Cardiac fibroblast (primary cell): ENCODE results near the gene STXBP6.
A peak's percentile ranks its signal among the peaks of the same experiment; 100 is the strongest.

Experiments
- DNase-seq, 2 donors: peaks; one replicate each; pipeline versions ENCODE4 v3.0.0 to v3.0.0-alpha.2; 2010; ENCODE audit warnings: low read depth in 2 of 2
- H3K4me3 ChIP-seq, 2 donors: replicated peaks in 1 of 2; 1 replicate in 1 of 2; 2 replicates in 1 of 2; pipeline ENCODE4 v1.5.1; 2011; ENCODE audit warnings: low read depth in 2 of 2, low read length in 2 of 2, mild to moderate bottlenecking in 2 of 2, moderate library complexity in 1 of 2
- CTCF ChIP-seq: IDR thresholded peaks from one replicate; pipeline ENCODE4 v1.5.1; 2011; ENCODE audit warnings: low read depth, mild to moderate bottlenecking, low read length, inconsistent platforms

The STXBP6 gene

GRCh38 chr14:25049568-25050268 is at the start of gene STXBP6:
TSS of gene STXBP6 (minus strand) at chr14:25050147. CDS start at chr14:24974818, 75,329 bp downstream.
- no peak for TF ChIP-seq CTCF
- H3K4me3 ChIP-seq = peak within 1 kb of the TSS; percentile 55 to 58
- peak; percentile 52 to 72 for DNase-seq

GRCh38 chr14:25097120-25097519 is 47.2 kb upstream of the STXBP6 start:
- TF ChIP-seq CTCF = no peak
- DNase-seq = no peak
- H3K4me3 ChIP-seq = no peak overlapping the region

DNA sequence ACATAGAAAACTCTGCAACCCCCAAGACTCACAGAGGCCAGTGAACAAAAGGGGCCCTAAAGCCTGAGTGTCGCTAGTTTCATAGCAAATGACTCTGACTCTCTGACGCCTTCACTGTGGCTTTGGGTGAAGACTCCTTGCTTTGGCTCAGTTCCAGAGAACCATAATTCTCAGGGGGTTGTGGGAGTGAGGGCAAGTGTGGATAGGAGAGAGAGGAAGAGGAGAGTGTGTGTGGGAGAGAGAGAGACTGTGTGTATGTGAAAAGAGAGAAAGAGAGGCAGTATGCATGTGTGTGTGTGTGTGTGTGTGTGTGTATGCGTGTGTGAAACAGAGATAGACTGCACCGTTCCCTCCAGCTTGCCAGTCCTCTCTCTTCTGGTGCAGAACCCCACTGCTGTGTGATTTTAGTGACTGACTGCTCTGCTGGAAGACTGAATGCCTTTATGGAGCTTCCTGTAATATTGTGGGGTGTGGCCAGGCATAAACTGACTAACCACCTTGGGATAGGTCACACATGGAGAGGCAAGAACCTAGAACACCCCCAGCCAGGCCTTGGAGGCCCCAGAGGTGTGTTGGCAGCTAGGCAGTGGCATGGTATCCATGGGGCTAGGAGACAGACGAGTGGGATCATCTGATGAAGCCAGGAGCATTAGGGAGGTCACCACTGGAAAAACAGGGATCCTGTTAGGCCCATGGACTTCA is 45.9 kb upstream of the STXBP6 start:
- no peak for TF ChIP-seq CTCF
- no peak overlapping the region for H3K4me3 ChIP-seq
- peak in 1 of 2 donors; percentile 22 for DNase-seq

- TF ChIP-seq CTCF = no peak
- no peak for DNase-seq
- no peak overlapping the region for H3K4me3 ChIP-seq
Observed at GRCh38 chr14:25094171-25094907, 44.4 kb upstream of the STXBP6 start.

DNA sequence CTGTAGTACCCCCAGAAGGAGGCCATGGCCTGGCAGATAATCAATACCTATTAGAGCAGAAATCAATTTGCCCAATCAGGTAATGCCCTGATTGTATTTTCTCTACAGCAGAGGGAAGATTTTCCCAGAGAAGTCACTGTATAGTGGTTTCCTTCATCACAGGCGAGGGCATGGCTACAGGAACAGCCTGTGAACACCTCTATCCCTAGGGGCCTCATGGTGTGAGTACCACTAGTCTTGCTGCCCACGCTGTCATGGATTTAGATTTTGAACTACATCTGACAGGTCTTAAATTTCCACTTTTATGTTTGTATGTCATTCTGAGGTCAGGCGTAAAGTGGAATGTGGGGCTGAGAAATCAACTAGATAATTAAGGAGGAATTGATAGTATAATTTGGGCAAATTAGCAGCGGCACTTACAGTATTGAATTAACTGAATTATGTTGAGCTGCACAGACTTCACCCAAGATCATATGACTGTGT is 42.4 kb upstream of the STXBP6 start:
- no peak for DNase-seq
- H3K4me3 ChIP-seq = no peak overlapping the region
- no peak for TF ChIP-seq CTCF

- no peak for TF ChIP-seq CTCF
- H3K4me3 ChIP-seq = no peak overlapping the region
- peak; percentile 57 to 58 for DNase-seq
Observed at GRCh38 chr14:25090716-25091454, 40.9 kb upstream of the STXBP6 start.
